SK-N-SH treated with all-trans-retinoic acid at 6 μM for 48 hours (cell line): ENCODE results near the gene NSUN7.
A peak's percentile ranks its signal among the peaks of the same experiment; 100 is the strongest.

Experiments
- ATAC-seq: fragments of 200-7000 bp; cut with Tn5 transposase; 3 replicates; pipeline ENCODE4 v1.9.1; 2020; ENCODE audit warnings: mild to moderate bottlenecking, moderate library complexity
- ARNTL ChIP-seq: fragments of 450-650 bp; formaldehyde crosslinking; IDR thresholded peaks from 2 replicates; pipeline ENCODE4 v1.5.0; 2020; ENCODE audit warnings: low read depth, mild to moderate bottlenecking, moderate library complexity, borderline replicate concordance
- BACH2 ChIP-seq: fragments of 250-450 bp; sonication (Bioruptor Pico); IDR thresholded peaks from 2 replicates; pipeline ENCODE4 v1.9.0; 2021; ENCODE audit warnings: mild to moderate bottlenecking, borderline replicate concordance
- CREB5 ChIP-seq: fragments of 250-450 bp; sonication (Bioruptor Pico); IDR thresholded peaks from 2 replicates; pipeline ENCODE4 v1.5.1; 2020; ENCODE audit warnings: low read depth, mild to moderate bottlenecking, moderate library complexity
- CSDC2 ChIP-seq: fragments of 250-450 bp; sonication (Bioruptor Pico); IDR thresholded peaks from 2 replicates; pipeline ENCODE4 v1.5.0; 2020; ENCODE audit warnings: mild to moderate bottlenecking, moderate library complexity
- CSRNP3 ChIP-seq: fragments of 250-450 bp; sonication (Bioruptor Pico); IDR thresholded peaks from 2 replicates; pipeline ENCODE4 v1.5.1; 2021; ENCODE audit warnings: mild to moderate bottlenecking, moderate library complexity
- ESRRG ChIP-seq: fragments of 250-450 bp; sonication (Bioruptor Pico); IDR thresholded peaks from 2 replicates; pipeline ENCODE4 v1.6.1; 2021; ENCODE audit warnings: mild to moderate bottlenecking
- GLIS3 ChIP-seq: fragments of 250-450 bp; sonication (Bioruptor Pico); IDR thresholded peaks from 2 replicates; pipeline ENCODE4 v1.5.0; 2020; ENCODE audit warnings: mild to moderate bottlenecking, moderate library complexity
- ISL1 ChIP-seq: fragments of 250-450 bp; sonication (Bioruptor Pico); IDR thresholded peaks from 2 replicates; pipeline ENCODE4 v2.1.2; 2022; ENCODE audit warnings: mild to moderate bottlenecking, moderate library complexity
- OSR1 ChIP-seq: fragments of 250-450 bp; sonication (Bioruptor Pico); IDR thresholded peaks from 2 replicates; pipeline ENCODE4 v1.8.0; 2022; ENCODE audit warnings: moderate library complexity, mild to moderate bottlenecking, inconsistent platforms
- PATZ1 ChIP-seq: fragments of 250-450 bp; sonication (Bioruptor Pico); IDR thresholded peaks from 2 replicates; pipeline ENCODE4 v1.8.0; 2020; ENCODE audit warnings: mild to moderate bottlenecking, moderate library complexity, borderline replicate concordance
- POU6F1 ChIP-seq: fragments of 250-450 bp; sonication (Bioruptor Pico); IDR thresholded peaks from 2 replicates; pipeline ENCODE4 v1.8.0; 2021; ENCODE audit warnings: low read depth, mild to moderate bottlenecking, moderate library complexity, borderline replicate concordance
- PPARA ChIP-seq: fragments of 250-450 bp; sonication (Bioruptor Pico); IDR thresholded peaks from 2 replicates; pipeline ENCODE4 v1.5.0; 2020; ENCODE audit warnings: mild to moderate bottlenecking, borderline replicate concordance
- RARB ChIP-seq: fragments of 250-450 bp; sonication (Bioruptor Pico); IDR thresholded peaks from 2 replicates; pipeline ENCODE4 v1.8.0; 2021; ENCODE audit warnings: mild to moderate bottlenecking, moderate library complexity
- SNAI2 ChIP-seq: fragments of 250-450 bp; sonication (Bioruptor Pico); IDR thresholded peaks from 2 replicates; pipeline ENCODE4 v1.5.0; 2020; ENCODE audit warnings: mild to moderate bottlenecking, moderate library complexity
- TCF4 ChIP-seq: fragments of 250-450 bp; sonication (Bioruptor Pico); IDR thresholded peaks from 2 replicates; pipeline ENCODE4 v1.8.0; 2021; ENCODE audit warnings: mild to moderate bottlenecking, moderate library complexity, borderline replicate concordance
- TOX ChIP-seq: fragments of 250-450 bp; sonication (Bioruptor Pico); IDR thresholded peaks from 2 replicates; pipeline ENCODE4 v1.8.0; 2021; ENCODE audit warnings: mild to moderate bottlenecking, moderate library complexity, borderline replicate concordance
- TSHZ2 ChIP-seq: fragments of 250-450 bp; sonication (Bioruptor Pico); IDR thresholded peaks from 2 replicates; pipeline ENCODE4 v1.5.0; 2020; ENCODE audit warnings: mild to moderate bottlenecking, moderate library complexity
- ZC3H10 ChIP-seq: fragments of 250-450 bp; sonication (Bioruptor Pico); IDR thresholded peaks from 2 replicates; pipeline ENCODE4 v1.5.1; 2021; ENCODE audit warnings: mild to moderate bottlenecking, moderate library complexity
- ZFP3 ChIP-seq: fragments of 250-450 bp; sonication (Bioruptor Pico); IDR thresholded peaks from 2 replicates; pipeline ENCODE4 v1.5.0; 2020; ENCODE audit warnings: mild to moderate bottlenecking, moderate library complexity
- ZFP30 ChIP-seq: fragments of 450-650 bp; formaldehyde crosslinking; IDR thresholded peaks from 2 replicates; pipeline ENCODE4 v1.5.0; 2022; ENCODE audit warnings: mild to moderate bottlenecking, moderate library complexity
- ZNF565 ChIP-seq: fragments of 450-650 bp; formaldehyde crosslinking; conservative IDR thresholded peaks from 2 replicates; pipeline ENCODE4 v1.5.0; 2020; ENCODE audit warnings: low read depth, mild to moderate bottlenecking, moderate library complexity
- ZNF70 ChIP-seq: fragments of 450-650 bp; formaldehyde crosslinking; IDR thresholded peaks from 2 replicates; pipeline ENCODE4 v1.5.0; 2020; ENCODE audit warnings: mild to moderate bottlenecking, moderate library complexity

The NSUN7 gene

GRCh38 chr4:40749717-40750460, at the start of gene NSUN7:
Gene NSUN7, plus strand, starts transcription at chr4:40749955. Its CDS starts 739 bp downstream, at chr4:40750694.
- ATAC-seq: peak; percentile 89
- TF ChIP-seq OSR1 (CRISPR knock-in tag) (no peak), TCF4 (no peak), SNAI2 (CRISPR knock-in tag) (no peak; the same call in 1 of the 2 replicates), ESRRG (CRISPR knock-in tag) (no peak), ZNF565 (CRISPR knock-in tag) (no peak), RARB (CRISPR knock-in tag) (no peak), GLIS3 (no peak), ZFP30 (CRISPR knock-in tag) (no peak), ZC3H10 (CRISPR knock-in tag) (no peak), ZNF70 (CRISPR knock-in tag) (no peak), PPARA (CRISPR knock-in tag) (no peak), PATZ1 (CRISPR knock-in tag) (peak; percentile 59), CSDC2 (peak; percentile 87; the same call in 1 of the 2 replicates)

GRCh38 chr4:40702137-40702799, 47.5 kb upstream of the NSUN7 start:
- TF ChIP-seq SNAI2 (CRISPR knock-in tag) (no peak), TOX (CRISPR knock-in tag) (no peak), GLIS3 (no peak), ISL1 (CRISPR knock-in tag) (no peak), POU6F1 (CRISPR knock-in tag) (no peak)
- ATAC-seq: no peak

- no peak for ATAC-seq
- TF ChIP-seq TOX (CRISPR knock-in tag) (no peak), SNAI2 (CRISPR knock-in tag) (no peak), ZNF70 (CRISPR knock-in tag) (no peak)
Measured at GRCh38 chr4:40702800-40703151, 47.0 kb upstream of the NSUN7 start.

GRCh38 chr4:40704073-40704472, 45.7 kb upstream of the NSUN7 start:
- ATAC-seq: no peak
- TF ChIP-seq BACH2 (CRISPR knock-in tag) (no peak), ESRRG (CRISPR knock-in tag) (no peak), ZC3H10 (CRISPR knock-in tag) (no peak), CREB5 (CRISPR knock-in tag) (no peak), GLIS3 (no peak), POU6F1 (CRISPR knock-in tag) (no peak), TOX (CRISPR knock-in tag) (no peak), PPARA (CRISPR knock-in tag) (no peak), CSRNP3 (no peak), OSR1 (CRISPR knock-in tag) (no peak), CSDC2 (no peak), TCF4 (no peak), RARB (CRISPR knock-in tag) (no peak), ARNTL (CRISPR knock-in tag) (no peak), ZNF565 (CRISPR knock-in tag) (no peak), SNAI2 (CRISPR knock-in tag) (no peak), ZFP3 (no peak), TSHZ2 (no peak)
